Neural crest cell (in vitro differentiated cells): Measurements from ENCODE around the gene TRAF2. TPM values are rescaled to one million over a fixed set of nuclear protein-coding genes. Genes with fewer than 3 reads are reported as not detected.

Experiments used
- DNase-seq: peaks from one replicate; pipeline ENCODE4 v3.0.0; 2021; ENCODE audit warnings: low read depth, mixed read lengths, low spot score
- H3K27ac Mint-ChIP-seq: one replicate; pipeline ENCODE4 v1.8.0; 2021; ENCODE audit warnings: mild to moderate bottlenecking, mixed read lengths; ENCODE audit not compliant: unreplicated experiment
- H3K27me3 Mint-ChIP-seq: 2 replicates; pipeline ENCODE4 v1.8.0; 2021; ENCODE audit warnings: low read depth, mild to moderate bottlenecking, mixed read lengths
- H3K36me3 Mint-ChIP-seq: 2 replicates; pipeline ENCODE4 v1.8.0; 2021; ENCODE audit warnings: low read depth, mild to moderate bottlenecking, mixed read lengths
- H3K4me1 Mint-ChIP-seq: 2 replicates; pipeline ENCODE4 v1.8.0; 2021; ENCODE audit warnings: mixed read lengths
- H3K4me3 Mint-ChIP-seq: one replicate; pipeline ENCODE4 v1.8.0; 2021; ENCODE audit warnings: mild to moderate bottlenecking, mixed read lengths
- H3K9me3 Mint-ChIP-seq: 2 replicates; pipeline ENCODE4 v1.8.0; 2021; ENCODE audit warnings: mixed read lengths
- CTCF ChIP-seq: fragments of 200-600 bp; sonication (generic); conservative IDR thresholded peaks from 2 replicates; pipeline ENCODE4 v1.5.0; 2021; ENCODE audit warnings: antibody characterized with exemption, mild to moderate bottlenecking
- total RNA-seq: library from RNA; stranded (reverse); gene quantifications from 2 replicates; pipeline ENCODE4 v1.2.1, GENCODE V29; 2021

The TRAF2 gene
- total RNA-seq, 1 donor from 2014 or later = 30.1 TPM

GRCh38 chr9:136970361-136970760 lies 84.0 kb downstream of the TRAF2 start:
- no peak for DNase-seq
- no peak for TF ChIP-seq CTCF
- Mint-ChIP-seq H3K27me3 (no peaks in the 10 kb centered on the region), H3K4me1 (peaks cover 11% of the 10 kb centered on the region), H3K4me3 (no peak overlapping the region), H3K9me3 (no peaks in the 10 kb centered on the region), H3K27ac (no peak overlapping the region), H3K36me3 (no peaks in the 10 kb centered on the region)

GRCh38 chr9:136971746-136972145 lies 85.4 kb downstream of the TRAF2 start:
- no peak for TF ChIP-seq CTCF
- Mint-ChIP-seq H3K4me3 (no peak overlapping the region), H3K36me3 (no peaks in the 10 kb centered on the region), H3K27ac (no peak overlapping the region), H3K9me3 (no peaks in the 10 kb centered on the region), H3K27me3 (no peaks in the 10 kb centered on the region), H3K4me1 (no peaks in the 10 kb centered on the region)
- no peak for DNase-seq

GRCh38 chr9:136972335-136972734 lies 86.0 kb downstream of the TRAF2 start:
- no peak for TF ChIP-seq CTCF
- H3K36me3 Mint-ChIP-seq = no peaks in the 10 kb centered on the region
- peaks cover 3% of the 10 kb centered on the region for H3K27me3 Mint-ChIP-seq
- H3K9me3 Mint-ChIP-seq = no peaks in the 10 kb centered on the region
- no peaks in the 10 kb centered on the region for H3K4me1 Mint-ChIP-seq
- no peak overlapping the region for H3K27ac Mint-ChIP-seq
- no peak overlapping the region for H3K4me3 Mint-ChIP-seq
- DNase-seq = no peak

- Mint-ChIP-seq H3K27me3 (peaks cover 7% of the 10 kb centered on the region), H3K4me1 (no peaks in the 10 kb centered on the region), H3K27ac (no peak overlapping the region), H3K36me3 (no peaks in the 10 kb centered on the region), H3K9me3 (no peaks in the 10 kb centered on the region), H3K4me3 (no peak overlapping the region)
- TF ChIP-seq CTCF = no peak
- no peak for DNase-seq
These were observed 86.4 kb downstream of the TRAF2 start for GRCh38 chr9:136972743-136973142.

- TF ChIP-seq CTCF = no peak
These were observed 87.6 kb downstream of the TRAF2 start for GRCh38 chr9:136973618-136974617.

More at GRCh38 chr9:136973618-136974617, 87.6 kb downstream of the TRAF2 start:
- no peak for DNase-seq
- Mint-ChIP-seq H3K9me3 (no peaks in the 10 kb centered on the region), H3K4me3 (no peak overlapping the region), H3K4me1 (no peaks in the 10 kb centered on the region), H3K36me3 (no peaks in the 10 kb centered on the region), H3K27ac (no peak overlapping the region), H3K27me3 (peaks cover 7% of the 10 kb centered on the region)
